H9 (cell line): ENCODE data around the gene SDK2. TPM values are rescaled to one million over a fixed set of nuclear protein-coding genes. Genes with fewer than 3 reads are reported as not detected.
A peak's percentile ranks its signal among the peaks of the same experiment; 100 is the strongest.

Experiments
- DNase-seq: peaks from one replicate; pipeline ENCODE4 v3.0.0-alpha.2; 2017
- H2AFZ ChIP-seq: one replicate; pipeline ENCODE4 v1.6.1; 2013; ENCODE audit warnings: mild to moderate bottlenecking, low read length, control low read depth, moderate library complexity
- H2AK5ac ChIP-seq: 2 replicates; pipeline ENCODE4 v1.6.1; 2013; ENCODE audit warnings: low read length, control low read depth, mixed read lengths; ENCODE audit not compliant: insufficient read length
- H2BK120ac ChIP-seq: one replicate; pipeline ENCODE4 v1.6.1; 2013; ENCODE audit warnings: low read depth, mild to moderate bottlenecking, low read length, control low read depth, inconsistent platforms; ENCODE audit not compliant: poor library complexity, severe bottlenecking
- H2BK12ac ChIP-seq: 2 replicates; pipeline ENCODE4 v1.6.1; 2013; ENCODE audit warnings: low read length, control low read depth, mixed read lengths, low read depth; ENCODE audit not compliant: insufficient read length
- H2BK15ac ChIP-seq: 2 replicates; pipeline ENCODE4 v1.6.1; 2013; ENCODE audit warnings: low read depth, low read length, control low read depth
- H2BK20ac ChIP-seq: one replicate; pipeline ENCODE4 v1.6.1; 2013; ENCODE audit warnings: low read depth, mild to moderate bottlenecking, low read length, control low read depth, inconsistent platforms; ENCODE audit not compliant: poor library complexity, severe bottlenecking
- H2BK5ac ChIP-seq: 2 replicates; pipeline ENCODE4 v1.6.1; 2013; ENCODE audit warnings: low read length, control low read depth, mixed read lengths; ENCODE audit not compliant: insufficient read length
- H3K14ac ChIP-seq: 2 replicates; pipeline ENCODE4 v1.6.1; 2013; ENCODE audit warnings: low read length, control low read depth; ENCODE audit not compliant: insufficient read depth
- H3K18ac ChIP-seq: 2 replicates; pipeline ENCODE4 v1.6.1; 2013; ENCODE audit warnings: low read depth, mild to moderate bottlenecking, mixed read lengths, low read length, control low read depth; ENCODE audit not compliant: insufficient read length
- H3K23ac ChIP-seq: 2 replicates; pipeline ENCODE4 v1.6.1; 2013; ENCODE audit warnings: low read length, control low read depth, mixed read lengths, low read depth; ENCODE audit not compliant: insufficient read length
- H3K23me2 ChIP-seq: 2 replicates; pipeline ENCODE4 v1.6.1; 2013; ENCODE audit warnings: low read depth, mild to moderate bottlenecking, mixed read lengths, low read length, control low read depth; ENCODE audit not compliant: insufficient read length, poor library complexity, severe bottlenecking
- H3K27ac ChIP-seq: 2 replicates; pipeline ENCODE4 v1.5.1; 2013; ENCODE audit warnings: low read length, control low read depth, mixed read lengths, low read depth; ENCODE audit not compliant: insufficient read length
- H3K27me3 ChIP-seq: 2 replicates; pipeline ENCODE4 v1.6.1; 2013; ENCODE audit warnings: low read length, control low read depth, inconsistent platforms; ENCODE audit not compliant: insufficient read depth
- H3K4ac ChIP-seq: 2 replicates; pipeline ENCODE4 v1.6.1; 2013; ENCODE audit warnings: low read depth, mild to moderate bottlenecking, control low read depth, inconsistent platforms, low read length, moderate library complexity
- H3K4me1 ChIP-seq: 2 replicates; pipeline ENCODE4 v1.6.1; 2013; ENCODE audit warnings: low read length, control low read depth, inconsistent platforms; ENCODE audit not compliant: insufficient read depth
- H3K4me2 ChIP-seq: 2 replicates; pipeline ENCODE4 v1.6.1; 2013; ENCODE audit warnings: low read length, control low read depth, mixed read lengths; ENCODE audit not compliant: insufficient read length, insufficient read depth
- H3K56ac ChIP-seq: 2 replicates; pipeline ENCODE4 v1.6.1; 2013; ENCODE audit warnings: low read depth, mild to moderate bottlenecking, mixed read lengths, low read length, control low read depth; ENCODE audit not compliant: insufficient read length
- H3K79me1 ChIP-seq: 2 replicates; pipeline ENCODE4 v1.6.1; 2013; ENCODE audit warnings: low read depth, mild to moderate bottlenecking, moderate library complexity, low read length, control low read depth, inconsistent platforms; ENCODE audit not compliant: insufficient read depth, poor library complexity, severe bottlenecking
- H3K79me2 ChIP-seq: 2 replicates; pipeline ENCODE4 v1.6.1; 2013; ENCODE audit warnings: low read length, control low read depth, inconsistent platforms; ENCODE audit not compliant: insufficient read depth
- H3K9ac ChIP-seq: 2 replicates; pipeline ENCODE4 v1.6.1; 2013; ENCODE audit warnings: low read length, control low read depth, mixed read lengths; ENCODE audit not compliant: insufficient read length; ENCODE audit errors: extremely low read depth
- H3K9me3 ChIP-seq: one replicate; pipeline ENCODE4 v1.6.1; 2013; ENCODE audit warnings: low read depth, low read length, inconsistent platforms; ENCODE audit not compliant: control insufficient read depth
- H3T11ph ChIP-seq: one replicate; pipeline ENCODE4 v1.6.1; 2013; ENCODE audit warnings: mild to moderate bottlenecking, low read length, control low read depth, inconsistent platforms
- H4K20me1 ChIP-seq: one replicate; pipeline ENCODE4 v1.6.1; 2013; ENCODE audit not compliant: control insufficient read depth, insufficient read length, insufficient read depth
- H4K5ac ChIP-seq: 2 replicates; pipeline ENCODE4 v1.6.1; 2013; ENCODE audit warnings: low read depth, mild to moderate bottlenecking, mixed read lengths, low read length, control low read depth; ENCODE audit not compliant: insufficient read length
- H4K8ac ChIP-seq: replicated peaks from 2 replicates; pipeline ENCODE4 v1.6.1; 2013; ENCODE audit warnings: low read length, control low read depth, mixed read lengths, low read depth; ENCODE audit not compliant: insufficient read length
- H4K91ac ChIP-seq: 2 replicates; pipeline ENCODE4 v1.6.1; 2013; ENCODE audit warnings: low read depth, mild to moderate bottlenecking, moderate library complexity, mixed read lengths, low read length, control low read depth; ENCODE audit not compliant: insufficient read length
- H3K27ac Mint-ChIP-seq, 3 experiments: 2 replicates in 2 of 3; 3 replicates in 1 of 3; pipeline ENCODE4 v1.8.0; 2020 to 2021; ENCODE audit warnings: mixed read lengths in 3 of 3, mild to moderate bottlenecking in 1 of 3, moderate library complexity in 1 of 3
- H3K27me3 Mint-ChIP-seq: 2 replicates; pipeline ENCODE4 v1.8.0; 2021; ENCODE audit warnings: low read depth, mild to moderate bottlenecking, moderate library complexity, mixed read lengths
- H3K36me3 Mint-ChIP-seq, 3 experiments: 2 replicates in 2 of 3; 3 replicates in 1 of 3; pipeline ENCODE4 v1.8.0; 2020 to 2021; ENCODE audit warnings: low read depth in 3 of 3, mixed read lengths in 3 of 3; ENCODE audit not compliant: insufficient read depth in 1 of 3
- H3K4me1 Mint-ChIP-seq, 2 experiments: 2 replicates each; pipeline ENCODE4 v1.8.0; 2020; ENCODE audit warnings: mixed read lengths in 2 of 2
- H3K4me3 Mint-ChIP-seq, 2 experiments: 2 replicates in 1 of 2; 3 replicates in 1 of 2; pipeline ENCODE4 v1.8.0; 2020 to 2021; ENCODE audit warnings: mild to moderate bottlenecking in 2 of 2, mixed read lengths in 2 of 2, moderate library complexity in 1 of 2
- H3K9me3 Mint-ChIP-seq, 2 experiments: 2 replicates in 1 of 2; 3 replicates in 1 of 2; pipeline ENCODE4 v1.8.0; 2020; ENCODE audit warnings: mild to moderate bottlenecking in 2 of 2, mixed read lengths in 2 of 2, moderate library complexity in 1 of 2
- CTCF ChIP-seq: fragments of 200-600 bp; sonication (generic); conservative IDR thresholded peaks from 3 replicates; pipeline ENCODE4 v1.8.0; 2021; ENCODE audit warnings: antibody characterized with exemption, mild to moderate bottlenecking
- WGBS: extraction: QIAGEN DNeasy Blood & Tissue Kit; methylation state at CpG from one replicate; pipeline ENCODE4 v1.1.7; 2013; ENCODE audit warnings: missing lambda C conversion rate, low lambda C conversion rate, mixed read lengths; ENCODE audit not compliant: insufficient read length; ENCODE audit errors: extremely low coverage; 5-methylcytosine and 5-hydroxymethylcytosine counted together
- total RNA-seq: library from RNA; stranded (reverse); gene quantifications from 2 replicates; pipeline ENCODE4 v1.2.1, GENCODE V29; 2021

Gene SDK2
- total RNA-seq, 1 experiment from 2014 or later = 9.1 TPM

- Histone ChIP-seq H3K14ac (no peak overlapping the region), H2AK5ac (no peak overlapping the region), H3K23ac (no peak overlapping the region), H3K9me3 (no peaks in the 10 kb centered on the region), H3K18ac (no peak overlapping the region), H3K23me2 (no peaks in the 10 kb centered on the region), H3K56ac (no peak overlapping the region), H2BK20ac (no peak overlapping the region), H3K4me2 (no peak overlapping the region), H4K20me1 (no peaks in the 10 kb centered on the region), H3K4ac (no peak overlapping the region), H2BK5ac (no peak overlapping the region), H3K27me3 (no peaks in the 10 kb centered on the region), H3K4me1 (no peaks in the 10 kb centered on the region), H4K8ac (no peak overlapping the region), H2BK120ac (no peak overlapping the region), H3T11ph (no peak overlapping the region), H2BK15ac (no peak overlapping the region), H3K9ac (no peak overlapping the region), H4K5ac (no peak overlapping the region), H3K27ac (no peak overlapping the region), H3K79me2 (no peaks in the 10 kb centered on the region), H2BK12ac (no peak overlapping the region), H2AFZ (no peak overlapping the region), H3K79me1 (no peaks in the 10 kb centered on the region), H4K91ac (no peak overlapping the region)
- no peak for TF ChIP-seq CTCF
- Mint-ChIP-seq H3K4me1 (no peaks in the 10 kb centered on the region), H3K36me3 (peaks cover 0 to 22% (median 2%) of the 10 kb centered on the region in 3 experiments; a peak in 4 of 7 replicates), H3K27me3 (no peaks in the 10 kb centered on the region; the same call in none of the 2 replicates), H3K4me3 (no peak overlapping the region), H3K27ac (no peak overlapping the region), H3K9me3 (no peaks in the 10 kb centered on the region)
- DNase-seq = peak; percentile 23
- no CpG with 5 or more reads among the region's 18 CpGs for WGBS
Observed at GRCh38 chr17:73400915-73401545, 243.2 kb downstream of the SDK2 start.
